Astrocyte (in vitro differentiated cells and primary cell): Measurements from ENCODE around the gene MFGE8.

Source experiments
- EZH2 ChIP-seq: IDR thresholded peaks from 2 replicates; pipeline ENCODE4 v1.6.1; 2012; ENCODE audit warnings: mild to moderate bottlenecking, low read length, inconsistent platforms; ENCODE audit not compliant: insufficient read depth
- TF ChIP-seq, protein P1 (sequence below): IDR thresholded peaks from 2 replicates; pipeline ENCODE4 v1.5.1; 2011; ENCODE audit warnings: low read depth, mild to moderate bottlenecking, inconsistent platforms, low read length, moderate library complexity; ENCODE audit not compliant: insufficient read depth

DNA sequence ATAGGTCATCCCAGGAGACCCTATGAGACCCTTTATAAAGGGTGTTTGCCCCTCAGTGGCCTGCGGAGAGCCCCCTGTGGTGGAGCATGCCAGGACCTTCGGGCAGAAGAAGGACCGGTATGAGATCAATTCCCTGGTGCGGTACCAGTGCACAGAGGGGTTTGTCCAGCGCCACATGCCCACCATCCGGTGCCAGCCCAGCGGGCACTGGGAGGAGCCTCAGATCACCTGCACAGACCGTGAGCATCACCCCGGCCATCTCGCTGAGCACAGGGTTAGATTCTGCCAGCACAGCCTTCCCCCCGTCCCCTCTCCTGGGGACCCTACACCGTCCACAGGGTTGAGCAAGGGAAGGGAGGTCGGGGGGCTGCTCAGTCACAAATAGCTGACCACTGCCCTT, 39.4 kb downstream of the MFGE8 start:
- TF ChIP-seq, protein P1, sequence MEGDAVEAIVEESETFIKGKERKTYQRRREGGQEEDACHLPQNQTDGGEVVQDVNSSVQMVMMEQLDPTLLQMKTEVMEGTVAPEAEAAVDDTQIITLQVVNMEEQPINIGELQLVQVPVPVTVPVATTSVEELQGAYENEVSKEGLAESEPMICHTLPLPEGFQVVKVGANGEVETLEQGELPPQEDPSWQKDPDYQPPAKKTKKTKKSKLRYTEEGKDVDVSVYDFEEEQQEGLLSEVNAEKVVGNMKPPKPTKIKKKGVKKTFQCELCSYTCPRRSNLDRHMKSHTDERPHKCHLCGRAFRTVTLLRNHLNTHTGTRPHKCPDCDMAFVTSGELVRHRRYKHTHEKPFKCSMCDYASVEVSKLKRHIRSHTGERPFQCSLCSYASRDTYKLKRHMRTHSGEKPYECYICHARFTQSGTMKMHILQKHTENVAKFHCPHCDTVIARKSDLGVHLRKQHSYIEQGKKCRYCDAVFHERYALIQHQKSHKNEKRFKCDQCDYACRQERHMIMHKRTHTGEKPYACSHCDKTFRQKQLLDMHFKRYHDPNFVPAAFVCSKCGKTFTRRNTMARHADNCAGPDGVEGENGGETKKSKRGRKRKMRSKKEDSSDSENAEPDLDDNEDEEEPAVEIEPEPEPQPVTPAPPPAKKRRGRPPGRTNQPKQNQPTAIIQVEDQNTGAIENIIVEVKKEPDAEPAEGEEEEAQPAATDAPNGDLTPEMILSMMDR, result no peak
- TF ChIP-seq EZH2, result no peak
